HG02763 (cell line): ENCODE data around the gene METTL16.
"Not testable (repeated sequence)": the region's sequence is repeated elsewhere in the genome, so short reads cannot be mapped to it uniquely, and the experiment has no call there.

Experiments
- ATAC-seq: cut with Tn5 transposase; IDR thresholded peaks from one replicate; pipeline ENCODE4 v1.9.1; 2021; ENCODE audit warnings: mild to moderate bottlenecking, moderate library complexity; ENCODE audit not compliant: unreplicated experiment

The METTL16 gene, protein sequence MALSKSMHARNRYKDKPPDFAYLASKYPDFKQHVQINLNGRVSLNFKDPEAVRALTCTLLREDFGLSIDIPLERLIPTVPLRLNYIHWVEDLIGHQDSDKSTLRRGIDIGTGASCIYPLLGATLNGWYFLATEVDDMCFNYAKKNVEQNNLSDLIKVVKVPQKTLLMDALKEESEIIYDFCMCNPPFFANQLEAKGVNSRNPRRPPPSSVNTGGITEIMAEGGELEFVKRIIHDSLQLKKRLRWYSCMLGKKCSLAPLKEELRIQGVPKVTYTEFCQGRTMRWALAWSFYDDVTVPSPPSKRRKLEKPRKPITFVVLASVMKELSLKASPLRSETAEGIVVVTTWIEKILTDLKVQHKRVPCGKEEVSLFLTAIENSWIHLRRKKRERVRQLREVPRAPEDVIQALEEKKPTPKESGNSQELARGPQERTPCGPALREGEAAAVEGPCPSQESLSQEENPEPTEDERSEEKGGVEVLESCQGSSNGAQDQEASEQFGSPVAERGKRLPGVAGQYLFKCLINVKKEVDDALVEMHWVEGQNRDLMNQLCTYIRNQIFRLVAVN

GRCh38 chr17:2511462-2512369 lies at the start of gene METTL16:
METTL16 (minus strand) TSS chr17:2511888; CDS start chr17:2502331, 9,557 bp downstream.
- ATAC-seq, result peak; percentile 96

DNA sequence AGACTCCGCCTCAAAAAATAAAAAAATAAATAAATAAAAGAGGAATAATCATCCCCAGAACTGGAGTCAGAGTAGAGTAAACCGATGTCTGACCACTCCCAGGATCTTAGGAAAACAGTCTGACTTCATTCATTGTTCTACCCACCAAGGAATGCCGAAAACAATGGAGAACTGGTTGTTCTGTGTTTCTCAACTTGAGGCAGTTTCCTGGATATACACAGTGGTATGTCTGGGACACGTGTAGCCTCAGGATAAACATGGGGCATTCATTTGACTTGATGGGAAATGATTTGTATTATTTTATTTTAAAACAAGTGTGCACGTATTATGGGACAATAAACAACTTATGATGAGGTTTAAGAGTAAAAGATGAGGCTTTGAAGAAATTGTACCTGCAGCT lies 49.0 kb upstream of the METTL16 start:
- no peak for ATAC-seq

DNA sequence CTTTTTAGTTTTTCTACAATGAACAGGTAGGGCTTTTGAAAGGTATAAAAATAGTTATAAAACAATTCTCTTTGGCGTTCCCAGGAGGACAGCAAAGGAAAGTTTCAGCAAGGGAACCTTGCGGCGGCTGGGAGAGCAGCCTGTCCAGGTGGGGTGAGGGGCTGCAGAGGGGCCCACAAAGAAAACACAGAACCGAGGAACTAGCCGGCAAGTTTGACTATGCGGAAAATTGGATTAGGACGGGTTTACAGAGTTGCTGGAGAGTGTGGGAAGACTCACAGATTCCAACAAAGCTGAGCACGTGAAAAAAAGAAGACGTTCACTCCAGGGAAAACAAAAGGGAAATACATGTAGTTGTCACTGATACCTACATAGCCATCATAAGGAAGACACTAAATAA lies 40.2 kb upstream of the METTL16 start:
- no peak for ATAC-seq

GRCh38 chr17:2551493-2551892 lies 39.8 kb upstream of the METTL16 start:
- ATAC-seq, result no peak

GRCh38 chr17:2549392-2550211 lies 37.9 kb upstream of the METTL16 start:
- no peak for ATAC-seq

GRCh38 chr17:2548026-2548425 lies 36.3 kb upstream of the METTL16 start:
- ATAC-seq, result not testable (repeated sequence)

DNA sequence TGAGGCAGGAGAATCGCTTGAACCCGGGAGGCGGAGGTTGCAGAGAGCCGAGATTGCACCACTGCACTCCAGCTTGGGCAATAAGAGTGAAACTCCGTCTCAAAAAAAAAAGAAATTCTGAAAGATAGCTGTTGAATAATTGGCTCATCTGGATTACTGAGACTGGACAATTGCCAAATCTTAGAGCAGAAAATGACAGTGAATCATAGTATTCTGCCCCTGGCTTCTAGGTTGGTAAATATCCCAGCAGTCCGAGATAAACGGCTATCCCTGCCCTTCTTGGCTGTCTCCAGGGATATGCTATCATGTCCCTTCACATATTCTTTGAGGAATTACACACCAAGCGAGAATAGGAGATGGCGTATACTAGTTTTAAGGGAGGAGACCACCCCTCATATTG lies 35.5 kb upstream of the METTL16 start:
- no peak for ATAC-seq

GRCh38 chr17:2545393-2545792 lies 33.7 kb upstream of the METTL16 start:
- ATAC-seq, result no peak

GRCh38 chr17:2542456-2542855 lies 30.8 kb upstream of the METTL16 start:
- no peak for ATAC-seq

GRCh38 chr17:2542056-2542455 lies 30.4 kb upstream of the METTL16 start:
- ATAC-seq, result no peak

DNA sequence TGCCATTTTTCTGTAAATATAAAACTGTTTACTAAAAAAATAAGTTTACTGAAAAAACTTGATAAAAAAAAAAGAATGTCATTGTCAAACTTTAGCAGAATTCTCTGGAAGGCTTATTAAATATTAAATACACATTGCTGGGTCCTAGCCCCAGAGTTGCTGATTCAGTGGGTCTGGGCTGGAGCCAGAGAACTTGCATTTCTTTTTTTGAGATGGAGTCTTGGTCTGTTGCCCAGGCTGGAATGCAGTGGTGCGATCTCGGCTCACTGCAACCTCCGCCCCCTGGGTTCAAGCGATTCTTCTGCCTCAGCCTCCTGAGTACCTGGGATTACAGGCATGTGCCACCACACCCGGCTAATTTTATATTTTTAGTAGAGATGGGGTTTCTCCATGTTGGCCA lies 25.9 kb upstream of the METTL16 start:
- ATAC-seq, result not testable (repeated sequence)

DNA sequence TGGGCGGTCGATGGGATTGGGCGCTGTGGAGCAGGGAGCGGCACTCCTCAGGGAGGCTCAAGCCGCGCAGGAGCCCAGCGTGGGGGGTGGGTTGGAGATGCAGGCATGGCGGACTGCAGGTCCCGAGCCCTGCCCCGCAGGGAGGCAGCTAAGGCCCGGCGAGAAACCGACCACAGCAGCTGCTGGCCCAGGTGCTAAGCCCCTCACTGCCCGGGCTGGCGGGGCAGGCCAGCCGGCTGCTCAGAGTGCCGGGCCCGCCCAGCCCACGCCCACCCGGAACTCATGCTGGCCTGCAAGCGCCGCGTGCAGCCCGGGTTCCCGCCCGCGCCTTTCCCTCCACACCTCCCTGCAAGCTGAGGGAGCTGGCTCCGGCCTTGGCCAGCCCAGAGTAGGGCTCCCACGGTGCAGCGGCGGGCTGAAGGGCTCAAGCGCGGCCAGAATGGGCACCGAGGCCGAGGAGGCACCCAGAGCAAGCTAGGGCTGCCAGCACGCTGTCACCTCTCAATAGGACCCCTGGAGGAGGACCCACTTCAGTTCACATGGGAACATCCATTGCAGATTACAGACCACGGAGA lies 20.5 kb upstream of the METTL16 start:
- no peak for ATAC-seq

DNA sequence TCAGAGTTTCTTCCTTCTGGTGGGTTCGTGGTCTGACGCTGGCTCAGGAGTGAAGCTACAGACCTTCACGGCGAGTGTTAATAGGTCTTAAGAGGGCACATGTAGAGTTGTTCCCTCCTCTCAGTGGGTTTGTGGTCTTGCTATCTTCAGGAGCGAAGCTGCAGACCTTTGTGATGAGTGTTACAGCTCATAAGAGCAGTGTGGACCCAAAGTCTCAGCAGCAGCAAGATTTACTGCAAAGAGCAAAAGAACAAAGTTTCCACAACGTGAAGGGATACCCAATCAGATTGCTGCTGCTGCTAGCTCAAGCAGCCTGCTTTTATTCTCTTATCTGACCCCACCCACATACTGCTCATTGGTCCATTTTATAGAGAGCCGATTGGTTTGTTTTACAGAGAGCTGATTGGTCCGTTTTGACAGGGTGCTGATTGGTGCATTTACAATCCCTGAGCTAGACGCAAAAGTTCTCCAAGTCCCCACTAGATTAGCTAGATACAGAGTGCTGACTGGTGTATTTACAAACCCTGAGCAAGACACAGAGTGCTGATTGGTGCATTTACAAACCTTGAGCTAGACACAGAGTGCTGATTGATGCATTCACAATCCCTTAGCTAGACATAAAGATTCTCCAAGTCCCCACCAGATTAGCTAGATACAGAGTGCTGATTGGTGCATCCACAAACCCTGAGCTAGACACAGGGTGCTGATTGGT lies 19.7 kb upstream of the METTL16 start:
- not testable (repeated sequence) for ATAC-seq

GRCh38 chr17:2521775-2522410 lies 10.2 kb upstream of the METTL16 start:
- ATAC-seq, result not testable (repeated sequence)

DNA sequence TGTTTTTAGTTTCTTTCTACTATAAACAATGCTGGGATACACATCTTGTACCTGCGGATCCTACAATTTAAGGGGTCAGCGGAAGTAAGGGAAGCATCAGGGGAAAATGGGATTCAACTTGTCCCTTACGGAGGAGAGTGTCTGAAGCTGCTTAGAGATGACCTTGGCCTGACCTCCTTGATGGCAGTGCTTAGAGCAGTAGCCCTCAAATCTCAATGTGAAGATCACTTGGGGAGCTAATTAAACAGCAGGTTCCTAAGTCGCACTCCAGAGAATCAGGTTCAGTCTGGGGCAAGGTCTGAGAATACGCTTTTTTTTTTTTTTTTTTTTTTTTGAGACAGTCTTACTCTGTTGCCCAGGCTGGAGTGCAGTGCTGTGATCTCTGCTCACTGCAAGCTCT lies 9.6 kb upstream of the METTL16 start:
- no peak for ATAC-seq

- ATAC-seq, result no peak
Observed at GRCh38 chr17:2517539-2517938, 5.9 kb upstream of the METTL16 start.

GRCh38 chr17:2511138-2511461 lies 588 bp downstream of the METTL16 start:
- ATAC-seq, result no peak

- ATAC-seq, result no peak
Observed at GRCh38 chr17:2510559-2510958, 1.1 kb downstream of the METTL16 start.

GRCh38 chr17:2508035-2508434 lies 3.7 kb downstream of the METTL16 start:
- ATAC-seq, result no peak
